Adrenal gland (tissue), 12 donors: Measurements from ENCODE around the gene PIK3R1. TPM values are rescaled to one million over a fixed set of nuclear protein-coding genes. Genes with fewer than 3 reads are reported as not detected.

Experiments
- DNase-seq, 7 donors: peaks; one replicate each; pipeline ENCODE4 v3.0.0-alpha.2; 2019 to 2020
- H3K27ac ChIP-seq, 5 donors: fragments of 200-600 bp; sonication (generic) in 4 of 5; 1 replicate in 3 of 5; 2 replicates in 2 of 5; pipeline versions ENCODE4 v1.5.1 to v1.8.0; 2016 to 2020; ENCODE audit warnings: mild to moderate bottlenecking in 1 of 5
- H3K27me3 ChIP-seq: fragments of 200-600 bp; 2 replicates; pipeline ENCODE4 v1.8.0; 2021
- H3K36me3 ChIP-seq, 2 donors: fragments of 200-600 bp; replicated peaks in 1 of 2; 1 replicate in 1 of 2; 2 replicates in 1 of 2; pipeline versions ENCODE4 v1.5.1 to v1.8.0; 2018 to 2022
- H3K4me1 ChIP-seq, 2 donors: fragments of 200-600 bp; replicated peaks in 1 of 2; 1 replicate in 1 of 2; 2 replicates in 1 of 2; pipeline versions ENCODE4 v1.5.1 to v1.8.0; 2018 to 2021
- H3K4me3 ChIP-seq, 4 donors: fragments of 200-600 bp; sonication (generic) in 3 of 4; one replicate each; pipeline ENCODE4 v1.5.1; 2016 to 2018
- H3K9me3 ChIP-seq, 3 donors: fragments of 200-600 bp; sonication (generic) in 1 of 3; replicated peaks in 1 of 3; 1 replicate in 2 of 3; 2 replicates in 1 of 3; pipeline versions ENCODE4 v1.5.1 to v1.8.0; 2016 to 2021
- CTCF ChIP-seq, 6 experiments: fragments of 450-650 bp in 4 of 6; fragments of 200-600 bp in 2 of 6; sonication (generic) in 1 of 6; IDR thresholded peaks; 1 replicate in 5 of 6; 2 replicates in 1 of 6; pipeline versions ENCODE4 v1.5.1 to v1.8.0; 2016 to 2021; ENCODE audit warnings: antibody characterized with exemption in 6 of 6, mild to moderate bottlenecking in 2 of 6, moderate library complexity in 1 of 6
- POLR2A ChIP-seq, 2 donors: fragments of 450-650 bp; IDR thresholded peaks; one replicate each; pipeline ENCODE4 v1.6.1; 2017; ENCODE audit warnings: antibody characterized with exemption in 2 of 2, mild to moderate bottlenecking in 2 of 2, moderate library complexity in 1 of 2
- WGBS, 4 donors: extraction: QIAGEN DNeasy Blood & Tissue Kit in 2 of 4; methylation state at CpG; one replicate each; pipeline versions ENCODE4 v1.1.5 to v1.1.7; 2013 to 2017; 5-methylcytosine and 5-hydroxymethylcytosine counted together
- intact Hi-C, 2 donors: fragments of 100-400 bp; cut with DNase I; formaldehyde crosslinking; loops; one replicate each; pipeline versions ENCODE4 v1.14.1 to v1.15.0; 2022 to 2023
- polyA plus RNA-seq, 3 donors: library from polyadenylated mRNA; stranded (reverse); fragments of 200-250 nt in 2 of 3; fragments of 350-450 nt in 1 of 3; fragmentation: Illumina TruSeq in 1 of 3; extraction: RNeasy Lipid Tissue Mini Kit (QIAGEN cat#74804) in 1 of 3; gene quantifications; one replicate each; pipeline ENCODE4 v1.2.3, GENCODE V29; 2013 to 2014
- total RNA-seq, 9 donors: library from RNA; depleted of rRNA in 4 of 9; stranded (reverse); fragments of >200 nt in 4 of 9; fragments of 120-200 nt in 1 of 9; fragmentation: NEBNext Ultra II Directional in 1 of 9; extraction: Animal tissue kit (Norgen Biotek cat#: 25700) in 1 of 9; gene quantifications; one replicate each; pipeline versions ENCODE4 v1.1.0 to v1.2.4, GENCODE V29; 2013 to 2023
- donor health status: healthy with polysubstance abuse.
- donor health status: Bipolar disorder and iron deficiency.
- donor health status: DM: yes; HTN: yes; CAD: no.
- donor health status: DM: no; HTN: no; CAD: no.
- donor health status: DM: no; HTN: no; CAD: no.
- donor health status: DM: yes; HTN: yes; CAD: no.

PIK3R1 gene
- total and polyA plus RNA-seq, 12 donors, result 4.9 to 110 (median 48.2) TPM

GRCh38 chr5:68253624-68254585 is 38.3 kb downstream of the PIK3R1 start:
- Histone ChIP-seq H3K27me3 (no peaks in the 10 kb centered on the region), H3K27ac (peak overlapping the region in 2 of 5 donors; percentile 29 to 50), H3K4me3 (no peak overlapping the region), H3K9me3 (no peaks in the 10 kb centered on the region), H3K4me1 (peaks cover 13 to 79% of the 10 kb centered on the region in 2 donors), H3K36me3 (no peaks in the 10 kb centered on the region)
- TF ChIP-seq CTCF (IDR thresholded peaks at IDR 0.05) (no peak), POLR2A (IDR thresholded peaks at IDR 0.05) (no peak)
- WGBS, 4 donors, result 76 to 81% (median 79%) methylated on average over 6 of the region's 6 CpGs
- intact Hi-C loops, result no loop called here
- DNase-seq, result no peak

- Histone ChIP-seq H3K27me3 (no peaks in the 10 kb centered on the region), H3K4me1 (peaks cover 13 to 74% of the 10 kb centered on the region in 2 donors), H3K4me3 (no peak overlapping the region), H3K27ac (peak overlapping the region in 1 of 5 donors; percentile 50), H3K36me3 (no peaks in the 10 kb centered on the region), H3K9me3 (no peaks in the 10 kb centered on the region)
- no peak for DNase-seq
- intact Hi-C loops, result no loop called here
- WGBS, 4 donors, result 54 to 70% (median 59%) methylated on average over 1 of the region's 1 CpG
- TF ChIP-seq CTCF (IDR thresholded peaks at IDR 0.05) (no peak), POLR2A (IDR thresholded peaks at IDR 0.05) (no peak)
Measured at GRCh38 chr5:68254810-68255209, 39.3 kb downstream of the PIK3R1 start.

- peaks cover 13 to 70% of the 10 kb centered on the region in 2 donors for H3K4me1 ChIP-seq
- no peak for DNase-seq
- H3K4me3 ChIP-seq, result no peak overlapping the region
- no peaks in the 10 kb centered on the region for H3K27me3 ChIP-seq
- no peak for TF ChIP-seq POLR2A (IDR thresholded peaks at IDR 0.05)
- no peak for TF ChIP-seq CTCF (IDR thresholded peaks at IDR 0.05)
- no peaks in the 10 kb centered on the region for H3K9me3 ChIP-seq
- intact Hi-C loops, result no loop called here
- H3K27ac ChIP-seq, result peak overlapping the region in 2 of 5 donors; percentile 50 to 54
- 59 to 69% (median 65%) methylated on average over 6 of the region's 6 CpGs for WGBS, 4 donors
- H3K36me3 ChIP-seq, result no peaks in the 10 kb centered on the region
Measured at GRCh38 chr5:68255305-68256120, 40.0 kb downstream of the PIK3R1 start.

- Histone ChIP-seq H3K27me3 (no peaks in the 10 kb centered on the region), H3K36me3 (no peaks in the 10 kb centered on the region), H3K4me1 (peaks cover 3 to 65% of the 10 kb centered on the region in 2 donors), H3K9me3 (no peaks in the 10 kb centered on the region), H3K27ac (peak overlapping the region in 1 of 5 donors; percentile 18), H3K4me3 (no peak overlapping the region)
- 77 to 85% (median 79%) methylated on average over 3 of the region's 3 CpGs for WGBS, 4 donors
- no peak for DNase-seq
- TF ChIP-seq POLR2A (IDR thresholded peaks at IDR 0.05), result no peak
- TF ChIP-seq CTCF (IDR thresholded peaks at IDR 0.05), result no peak
- intact Hi-C loops, result no loop called here
Measured at GRCh38 chr5:68257210-68257609, 41.7 kb downstream of the PIK3R1 start.
